GM12892 (cell line): ENCODE results near the gene PDE8B.

Source experiments
- POLR2A ChIP-seq: IDR thresholded peaks from 2 replicates; pipeline ENCODE4 v1.6.1; 2011; ENCODE audit warnings: low read depth, low read length, control low read depth
- POLR2AphosphoS5 ChIP-seq: IDR thresholded peaks from 2 replicates; pipeline ENCODE4 v1.6.1; 2011; ENCODE audit warnings: low read depth, low read length, control low read depth
- TAF1 ChIP-seq: IDR thresholded peaks from 2 replicates; pipeline ENCODE4 v1.6.1; 2011; ENCODE audit warnings: low read depth, mild to moderate bottlenecking, control low read depth, low read length, borderline replicate concordance

DNA sequence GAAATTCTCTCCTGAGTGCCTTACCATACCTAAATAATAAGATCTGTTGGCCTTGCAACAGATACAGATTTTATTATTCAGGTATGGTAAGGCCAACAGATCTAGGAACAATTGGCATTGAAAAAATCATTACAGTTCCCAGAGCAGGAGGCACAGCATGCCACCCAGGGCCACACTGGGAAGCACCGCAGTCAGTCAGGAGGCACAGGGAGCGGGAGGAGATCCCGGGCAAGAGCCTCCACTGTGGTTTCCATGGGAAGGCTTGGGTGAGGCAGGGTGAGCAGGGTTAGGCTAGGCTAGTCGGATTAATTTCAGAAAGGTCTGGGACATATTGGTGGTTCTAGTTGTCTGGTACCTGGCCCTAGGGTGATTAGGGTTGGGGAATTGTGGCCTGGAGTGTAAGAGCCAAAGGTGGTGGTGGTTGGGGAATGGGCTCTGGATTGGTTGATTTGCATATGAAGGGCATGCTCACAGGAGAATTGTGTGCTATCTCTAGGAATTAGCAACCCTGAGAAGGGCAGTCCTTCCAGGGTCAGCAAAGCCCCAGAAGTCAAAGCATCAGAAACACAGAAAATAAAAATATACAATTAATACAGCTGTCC is 111.4 kb downstream of the PDE8B start:
- TF ChIP-seq POLR2A (no peak), POLR2AphosphoS5 (no peak), TAF1 (no peak)
